Tibial nerve (tissue), 4 donors: ENCODE data around the gene RCC1. TPM values are rescaled to one million over a fixed set of nuclear protein-coding genes. Genes with fewer than 3 reads are reported as not detected.
"Not testable (repeated sequence)": the region's sequence is repeated elsewhere in the genome, so short reads cannot be mapped to it uniquely, and the experiment has no call there.

ENCODE experiments used
- DNase-seq, 2 donors: peaks; one replicate each; pipeline ENCODE4 v3.0.0-alpha.2; 2019; ENCODE audit warnings: low spot score in 2 of 2
- H3K27ac ChIP-seq, 4 donors: fragments of 200-600 bp; sonication (generic) in 3 of 4; one replicate each; pipeline ENCODE4 v1.5.1; 2017 to 2019; ENCODE audit warnings: mild to moderate bottlenecking in 1 of 4
- H3K27me3 ChIP-seq, 2 donors: fragments of 200-600 bp; sonication (generic) in 1 of 2; one replicate each; pipeline versions ENCODE4 v1.5.1 to v1.6.0; 2017 to 2019
- H3K36me3 ChIP-seq, 3 donors: fragments of 200-600 bp; sonication (generic); one replicate each; pipeline ENCODE4 v1.5.1; 2018 to 2019
- H3K4me1 ChIP-seq, 4 donors: fragments of 200-600 bp; sonication (generic) in 3 of 4; one replicate each; pipeline ENCODE4 v1.5.1; 2017 to 2019
- H3K4me3 ChIP-seq, 4 donors: fragments of 200-600 bp; sonication (generic) in 3 of 4; one replicate each; pipeline ENCODE4 v1.5.1; 2017 to 2019; ENCODE audit warnings: mild to moderate bottlenecking in 1 of 4, moderate library complexity in 1 of 4
- H3K9me3 ChIP-seq, 4 donors: fragments of 200-600 bp; sonication (generic) in 3 of 4; one replicate each; pipeline ENCODE4 v1.5.1; 2017 to 2019
- EP300 ChIP-seq, 2 donors: sonication (generic); formaldehyde crosslinking; IDR thresholded peaks; one replicate each; pipeline ENCODE4 v1.6.1; 2017; ENCODE audit warnings: antibody characterized with exemption in 2 of 2, mild to moderate bottlenecking in 1 of 2
- POLR2A ChIP-seq, 2 donors: fragments of 450-650 bp; IDR thresholded peaks; one replicate each; pipeline ENCODE4 v1.6.1; 2017; ENCODE audit warnings: antibody characterized with exemption in 2 of 2, mild to moderate bottlenecking in 2 of 2, moderate library complexity in 2 of 2
- WGBS, 2 donors: methylation state at CpG; one replicate each; pipeline ENCODE4 v1.1.5; 2018; 5-methylcytosine and 5-hydroxymethylcytosine counted together
- total RNA-seq, 4 donors: library from RNA; depleted of rRNA; stranded (reverse); fragments of >200 nt; gene quantifications; one replicate each; pipeline ENCODE4 v1.1.0, GENCODE V29; 2016
- TF ChIP-seq, protein P1 (sequence below), 5 experiments: fragments of 200-600 bp in 3 of 5; fragments of 450-650 bp in 2 of 5; sonication (generic) in 3 of 5; IDR thresholded peaks; one replicate each; pipeline ENCODE4 v1.5.1; 2016 to 2019; ENCODE audit warnings: antibody characterized with exemption in 5 of 5, mild to moderate bottlenecking in 3 of 5, moderate library complexity in 2 of 5

RCC1 gene
- total RNA-seq, 4 donors from 2014 or later: 13.5 to 36.9 (median 19.3) TPM

GRCh38 chr1:28565040-28565439 is 59.2 kb downstream of the RCC1 start:
- peaks cover 0 to 100% (median 36%) of the 10 kb centered on the region in 3 donors for H3K36me3 ChIP-seq
- no peaks in the 10 kb centered on the region for H3K9me3 ChIP-seq
- 95 to 96% methylated on average over 7 of the region's 7 CpGs for WGBS, 2 donors
- H3K4me1 ChIP-seq: no peaks in the 10 kb centered on the region
- no peak overlapping the region for H3K4me3 ChIP-seq
- TF ChIP-seq POLR2A (IDR thresholded peaks at IDR 0.05) (no peak), EP300 (IDR thresholded peaks at IDR 0.05) (no peak)
- TF ChIP-seq, protein P1, sequence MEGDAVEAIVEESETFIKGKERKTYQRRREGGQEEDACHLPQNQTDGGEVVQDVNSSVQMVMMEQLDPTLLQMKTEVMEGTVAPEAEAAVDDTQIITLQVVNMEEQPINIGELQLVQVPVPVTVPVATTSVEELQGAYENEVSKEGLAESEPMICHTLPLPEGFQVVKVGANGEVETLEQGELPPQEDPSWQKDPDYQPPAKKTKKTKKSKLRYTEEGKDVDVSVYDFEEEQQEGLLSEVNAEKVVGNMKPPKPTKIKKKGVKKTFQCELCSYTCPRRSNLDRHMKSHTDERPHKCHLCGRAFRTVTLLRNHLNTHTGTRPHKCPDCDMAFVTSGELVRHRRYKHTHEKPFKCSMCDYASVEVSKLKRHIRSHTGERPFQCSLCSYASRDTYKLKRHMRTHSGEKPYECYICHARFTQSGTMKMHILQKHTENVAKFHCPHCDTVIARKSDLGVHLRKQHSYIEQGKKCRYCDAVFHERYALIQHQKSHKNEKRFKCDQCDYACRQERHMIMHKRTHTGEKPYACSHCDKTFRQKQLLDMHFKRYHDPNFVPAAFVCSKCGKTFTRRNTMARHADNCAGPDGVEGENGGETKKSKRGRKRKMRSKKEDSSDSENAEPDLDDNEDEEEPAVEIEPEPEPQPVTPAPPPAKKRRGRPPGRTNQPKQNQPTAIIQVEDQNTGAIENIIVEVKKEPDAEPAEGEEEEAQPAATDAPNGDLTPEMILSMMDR (IDR thresholded peaks at IDR 0.05): no peak
- H3K27me3 ChIP-seq: no peaks in the 10 kb centered on the region
- no peak overlapping the region for H3K27ac ChIP-seq
- no peak for DNase-seq

GRCh38 chr1:28565726-28566125 is 59.9 kb downstream of the RCC1 start:
- Histone ChIP-seq H3K4me1 (no peaks in the 10 kb centered on the region), H3K4me3 (no peak overlapping the region), H3K27me3 (no peaks in the 10 kb centered on the region), H3K27ac (no peak overlapping the region), H3K36me3 (peaks cover 0 to 100% (median 35%) of the 10 kb centered on the region in 3 donors), H3K9me3 (no peaks in the 10 kb centered on the region)
- no peak for DNase-seq
- TF ChIP-seq EP300 (IDR thresholded peaks at IDR 0.05) (no peak), POLR2A (IDR thresholded peaks at IDR 0.05) (no peak)
- TF ChIP-seq, protein P1 (IDR thresholded peaks at IDR 0.05): no peak
- 94 to 98% methylated on average over 6 of the region's 6 CpGs for whole genome bisulfite sequencing, 2 donors

GRCh38 chr1:28566931-28567330 is 61.1 kb downstream of the RCC1 start:
- H3K27me3 ChIP-seq: no peaks in the 10 kb centered on the region
- H3K4me1 ChIP-seq: no peaks in the 10 kb centered on the region
- H3K9me3 ChIP-seq: no peaks in the 10 kb centered on the region
- H3K4me3 ChIP-seq: no peak overlapping the region
- 74 to 80% methylated on average over 2 of the region's 2 CpGs for WGBS, 2 donors
- no peak for TF ChIP-seq POLR2A (IDR thresholded peaks at IDR 0.05)
- TF ChIP-seq, protein P1 (IDR thresholded peaks at IDR 0.05): no peak
- no peak for TF ChIP-seq EP300 (IDR thresholded peaks at IDR 0.05)
- H3K36me3 ChIP-seq: peaks cover 0 to 100% (median 27%) of the 10 kb centered on the region in 3 donors
- no peak overlapping the region for H3K27ac ChIP-seq
- DNase-seq: no peak

DNA sequence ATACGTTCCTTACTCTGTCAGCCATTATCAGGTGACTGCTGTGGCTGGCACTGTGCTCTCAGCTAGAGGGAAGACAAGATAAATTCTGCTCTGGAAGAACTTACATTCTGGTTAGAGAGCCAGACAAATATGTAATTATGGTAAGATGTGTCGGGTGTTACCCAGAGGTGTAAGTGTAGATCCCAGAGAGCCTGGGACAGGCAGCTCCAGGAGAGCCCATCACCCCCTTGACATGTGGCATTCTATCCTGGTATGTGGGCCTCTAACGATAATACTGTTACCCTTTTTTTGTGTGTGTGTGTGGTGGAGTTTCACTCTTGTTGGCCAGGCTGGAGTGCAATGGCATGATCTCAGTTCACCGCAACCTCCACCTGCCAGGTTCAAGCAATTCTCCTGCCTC is 66.1 kb downstream of the RCC1 start:
- WGBS, 2 donors: 88 to 91% methylated on average over 4 of the region's 4 CpGs
- Histone ChIP-seq H3K27ac (no peak overlapping the region), H3K27me3 (no peaks in the 10 kb centered on the region), H3K9me3 (no peaks in the 10 kb centered on the region), H3K4me3 (no peak overlapping the region), H3K4me1 (no peaks in the 10 kb centered on the region), H3K36me3 (peaks cover 0 to 100% (median 31%) of the 10 kb centered on the region in 3 donors)
- no peak for DNase-seq
- no peak for TF ChIP-seq EP300 (IDR thresholded peaks at IDR 0.05)
- no peak for TF ChIP-seq POLR2A (IDR thresholded peaks at IDR 0.05)
- TF ChIP-seq, protein P1 (IDR thresholded peaks at IDR 0.05): no peak

DNA sequence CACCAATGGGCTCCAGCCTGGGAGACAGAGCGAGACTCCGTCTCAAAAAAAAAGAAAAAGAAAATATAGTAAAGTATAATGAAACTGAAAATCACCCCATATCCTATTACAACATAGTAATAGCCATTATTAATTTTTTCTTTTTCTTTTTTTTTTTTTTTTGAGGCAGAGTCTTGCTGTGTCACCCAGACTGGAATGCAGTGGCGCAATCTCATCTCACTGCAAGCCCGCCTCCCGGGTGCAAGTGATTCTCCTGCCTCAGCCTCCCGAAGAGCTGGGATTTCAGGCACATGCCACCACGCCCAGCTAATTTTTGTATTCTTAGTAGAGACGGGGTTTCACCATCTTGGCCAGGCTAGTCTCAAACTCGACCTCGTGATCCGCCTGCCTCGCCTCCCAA is 67.0 kb downstream of the RCC1 start:
- whole genome bisulfite sequencing, 2 donors: 90 to 92% methylated on average over 12 of the region's 12 CpGs
- H3K4me3 ChIP-seq, H3K9me3 ChIP-seq, H3K27me3 ChIP-seq, H3K4me1 ChIP-seq, DNase-seq, H3K27ac ChIP-seq: not testable (repeated sequence)
- H3K36me3 ChIP-seq: peaks cover 0 to 100% (median 32%) of the 10 kb centered on the region in 3 donors

DNA sequence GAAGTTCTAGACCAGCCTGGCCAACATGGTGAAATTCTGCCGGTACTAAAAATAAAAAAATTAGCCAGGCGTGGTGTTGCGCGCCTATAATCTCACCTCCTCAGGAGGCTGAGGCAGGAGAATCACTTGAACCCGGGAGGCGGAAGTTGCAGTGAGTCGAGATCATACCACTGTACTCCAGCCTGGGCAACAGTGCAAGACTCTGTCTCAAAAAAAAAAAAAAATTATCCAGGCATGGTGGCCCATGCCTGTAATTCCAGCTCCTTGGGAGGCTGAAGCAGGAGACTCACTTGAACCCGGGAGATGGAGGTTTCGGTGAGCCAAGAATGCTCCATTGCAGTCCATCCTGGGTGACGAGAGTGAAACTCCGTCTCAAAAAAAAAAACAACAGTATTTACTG is 67.7 kb downstream of the RCC1 start:
- H3K36me3 ChIP-seq: peaks cover 0 to 100% (median 33%) of the 10 kb centered on the region in 3 donors

More for the DNA sequence above, 67.7 kb downstream of the RCC1 start:
- TF ChIP-seq POLR2A (IDR thresholded peaks at IDR 0.05) (no peak), EP300 (IDR thresholded peaks at IDR 0.05) (no peak)
- TF ChIP-seq, protein P1 (IDR thresholded peaks at IDR 0.05): no peak
- H3K27me3 ChIP-seq: no peaks in the 10 kb centered on the region
- no peak for DNase-seq
- no peak overlapping the region for H3K4me3 ChIP-seq
- no peak overlapping the region for H3K27ac ChIP-seq
- no peaks in the 10 kb centered on the region for H3K9me3 ChIP-seq
- WGBS, 2 donors: 96% methylated on average over 11 of the region's 11 CpGs
- H3K4me1 ChIP-seq: no peaks in the 10 kb centered on the region
